ENCODE measurements around the gene HES6.

DNA sequence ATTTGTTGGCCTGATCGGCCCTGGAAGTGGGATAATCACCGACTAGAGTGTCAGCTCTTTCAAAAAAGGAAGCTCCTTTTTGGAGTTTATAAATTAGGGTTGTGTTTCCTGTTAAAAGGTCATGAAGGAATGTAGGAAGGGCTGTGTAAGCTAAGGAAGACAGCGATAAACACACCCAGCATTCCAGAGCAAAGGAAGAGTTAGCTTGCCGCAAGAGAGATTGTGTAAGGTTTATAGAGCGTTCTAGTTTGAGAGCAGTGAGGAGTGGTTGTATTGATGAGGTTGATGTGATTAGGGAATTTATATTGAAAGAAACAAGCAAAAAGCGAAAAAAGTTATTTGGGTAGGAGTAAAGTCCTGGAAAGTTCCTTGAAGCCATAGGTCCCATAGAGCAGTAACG is 32.8 kb downstream of the HES6 start:
- TF ChIP-seq, protein P1, sequence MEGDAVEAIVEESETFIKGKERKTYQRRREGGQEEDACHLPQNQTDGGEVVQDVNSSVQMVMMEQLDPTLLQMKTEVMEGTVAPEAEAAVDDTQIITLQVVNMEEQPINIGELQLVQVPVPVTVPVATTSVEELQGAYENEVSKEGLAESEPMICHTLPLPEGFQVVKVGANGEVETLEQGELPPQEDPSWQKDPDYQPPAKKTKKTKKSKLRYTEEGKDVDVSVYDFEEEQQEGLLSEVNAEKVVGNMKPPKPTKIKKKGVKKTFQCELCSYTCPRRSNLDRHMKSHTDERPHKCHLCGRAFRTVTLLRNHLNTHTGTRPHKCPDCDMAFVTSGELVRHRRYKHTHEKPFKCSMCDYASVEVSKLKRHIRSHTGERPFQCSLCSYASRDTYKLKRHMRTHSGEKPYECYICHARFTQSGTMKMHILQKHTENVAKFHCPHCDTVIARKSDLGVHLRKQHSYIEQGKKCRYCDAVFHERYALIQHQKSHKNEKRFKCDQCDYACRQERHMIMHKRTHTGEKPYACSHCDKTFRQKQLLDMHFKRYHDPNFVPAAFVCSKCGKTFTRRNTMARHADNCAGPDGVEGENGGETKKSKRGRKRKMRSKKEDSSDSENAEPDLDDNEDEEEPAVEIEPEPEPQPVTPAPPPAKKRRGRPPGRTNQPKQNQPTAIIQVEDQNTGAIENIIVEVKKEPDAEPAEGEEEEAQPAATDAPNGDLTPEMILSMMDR (IDR thresholded peaks at IDR 0.05), result no peak
- TF ChIP-seq POLR2AphosphoS5 (IDR thresholded peaks at IDR 0.05) (no peak), POLR2A (IDR thresholded peaks at IDR 0.05) (no peak)

All from gastroesophageal sphincter (tissue), 3 donors.